Keratinocyte (primary cell): ENCODE data around the gene KDM4B. TPM values are rescaled to one million over a fixed set of nuclear protein-coding genes. Genes with fewer than 3 reads are reported as not detected.

Source experiments
- DNase-seq: peaks from one replicate; pipeline ENCODE4 v3.0.0-alpha.2; 2011; ENCODE audit warnings: low read depth, missing footprints, low spot score
- FAIRE-seq: peaks from 2 replicates; lab custom pipeline; 2011; peaks lifted over from hg19 to GRCh38; lab: Jason Lieb, UNC
- H2AFZ ChIP-seq: 2 replicates; pipeline ENCODE4 v1.6.0; 2012; ENCODE audit warnings: low read length, control low read depth, inconsistent platforms; ENCODE audit not compliant: control insufficient read depth
- H3K27ac ChIP-seq: 2 replicates; pipeline ENCODE4 v1.5.1; 2011; ENCODE audit warnings: low read length; ENCODE audit not compliant: control insufficient read depth, insufficient read depth
- H3K27me3 ChIP-seq: 3 replicates; pipeline ENCODE4 v1.6.0; 2011; ENCODE audit warnings: low read length; ENCODE audit not compliant: control insufficient read depth, insufficient read depth; ENCODE audit errors: extremely low read depth
- H3K36me3 ChIP-seq, 2 experiments: 2 replicates in 1 of 2; 3 replicates in 1 of 2; pipeline ENCODE4 v1.5.1; 2011; ENCODE audit warnings: low read length in 2 of 2, mild to moderate bottlenecking in 1 of 2; ENCODE audit not compliant: control insufficient read depth in 2 of 2, insufficient read depth in 2 of 2; ENCODE audit errors: extremely low read depth in 1 of 2
- H3K4me1 ChIP-seq: 3 replicates; pipeline ENCODE4 v1.5.1; 2011; ENCODE audit warnings: low read length; ENCODE audit not compliant: control insufficient read depth, insufficient read depth; ENCODE audit errors: extremely low read depth
- H3K4me2 ChIP-seq: 3 replicates; pipeline ENCODE4 v1.6.0; 2011; ENCODE audit warnings: low read depth, low read length; ENCODE audit not compliant: control insufficient read depth, insufficient read depth; ENCODE audit errors: extremely low read depth
- H3K4me3 ChIP-seq, 3 experiments: fragments of 200-600 bp in 1 of 3; sonication (generic) in 1 of 3; 2 replicates in 2 of 3; 3 replicates in 1 of 3; pipeline ENCODE4 v1.5.1; 2011 to 2016; ENCODE audit warnings: low read length in 3 of 3, mild to moderate bottlenecking in 3 of 3, control low read depth in 2 of 3, inconsistent platforms in 1 of 3, low read depth in 1 of 3, mixed read lengths in 1 of 3, mixed run types in 1 of 3, moderate library complexity in 1 of 3; ENCODE audit not compliant: control insufficient read depth in 2 of 3, insufficient read depth in 2 of 3; ENCODE audit errors: extremely low read depth in 1 of 3
- H3K79me2 ChIP-seq: 2 replicates; pipeline ENCODE4 v1.6.0; 2012; ENCODE audit warnings: low read length; ENCODE audit not compliant: control insufficient read depth, insufficient read depth
- H3K9ac ChIP-seq: 3 replicates; pipeline ENCODE4 v1.6.0; 2011; ENCODE audit warnings: low read length; ENCODE audit not compliant: control insufficient read depth, insufficient read depth; ENCODE audit errors: extremely low read depth
- H3K9me1 ChIP-seq: 3 replicates; pipeline ENCODE4 v1.6.0; 2011; ENCODE audit warnings: low read length; ENCODE audit not compliant: control insufficient read depth, insufficient read depth; ENCODE audit errors: extremely low read depth
- H3K9me3 ChIP-seq: 2 replicates; pipeline ENCODE4 v1.5.1; 2012; ENCODE audit warnings: low read depth, low read length; ENCODE audit not compliant: control insufficient read depth
- H4K20me1 ChIP-seq: 3 replicates; pipeline ENCODE4 v1.6.0; 2011; ENCODE audit warnings: low read length; ENCODE audit not compliant: control insufficient read depth, insufficient read depth; ENCODE audit errors: extremely low read depth
- EZH2 ChIP-seq: IDR thresholded peaks from one replicate; pipeline ENCODE4 v1.6.1; 2012; ENCODE audit warnings: inconsistent platforms, mild to moderate bottlenecking, low read length, moderate library complexity
- dilution Hi-C: fragments of 300-500 bp; cut with MboI; formaldehyde crosslinking; loops from one replicate; pipeline ENCODE4 v1.7.0; 2020; ENCODE audit warnings: low sequenced_read_pairs; ENCODE audit not compliant: extremely low pct_ligation_motif_present
- polyA plus RNA-seq, 5 experiments: library from polyadenylated mRNA; depleted of rRNA in 3 of 5; stranded (reverse) in 3 of 5; stranded (forward) in 1 of 5; unstranded in 1 of 5; fragments of >200 nt; gene quantifications; 1 replicate in 1 of 5; 2 replicates in 3 of 5; 3 replicates in 1 of 5; pipeline versions ENCODE4 v1.2.1 to v1.2.3, GENCODE V29; 2011 to 2012; ENCODE audit warnings: missing spikeins in 2 of 5, low read depth in 1 of 5, low replicate concordance in 1 of 5
- TF ChIP-seq, protein P1 (sequence below), 3 experiments: IDR thresholded peaks in 1 of 3; conservative IDR thresholded peaks in 1 of 3; optimal IDR thresholded peaks in 1 of 3; 2 replicates in 2 of 3; 3 replicates in 1 of 3; pipeline versions ENCODE3 to v1.5.1; 2011; ENCODE audit warnings: low read length in 3 of 3, mild to moderate bottlenecking in 3 of 3, moderate library complexity in 2 of 3, control low read depth in 1 of 3, inconsistent platforms in 1 of 3; ENCODE audit not compliant: insufficient read depth in 2 of 3; ENCODE audit errors: extremely low read depth in 1 of 3

Gene KDM4B
- polyA plus RNA-seq, 1 donor (not counting 4 experiments of a cell fraction or from before 2014, with no cell fraction given) = 6.2 TPM

DNA sequence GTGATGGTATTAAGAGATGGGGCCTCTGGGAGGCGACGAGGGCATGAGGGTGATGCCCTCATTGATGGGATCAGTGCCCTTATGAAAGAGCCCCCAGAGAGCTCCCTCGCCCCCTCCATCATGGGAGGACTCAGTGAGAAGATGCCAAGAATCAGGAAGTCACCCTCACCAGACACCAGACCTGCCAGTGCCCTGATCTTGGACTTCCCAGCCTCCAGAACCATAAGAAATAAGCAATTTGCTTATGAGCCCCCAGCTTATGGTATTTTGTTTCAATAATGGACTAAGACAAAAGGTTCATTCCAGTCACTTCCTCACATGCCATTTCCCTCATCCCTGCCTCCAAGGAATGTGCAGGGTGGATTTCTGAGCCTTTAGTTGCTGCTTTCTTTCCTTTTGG is 129.7 kb downstream of the KDM4B start:
- dilution Hi-C loops = no loop called here
- H3K36me3 ChIP-seq = peaks cover 0 to 7% of the 10 kb centered on the region in 2 experiments
- no peak for TF ChIP-seq EZH2
- TF ChIP-seq, protein P1, sequence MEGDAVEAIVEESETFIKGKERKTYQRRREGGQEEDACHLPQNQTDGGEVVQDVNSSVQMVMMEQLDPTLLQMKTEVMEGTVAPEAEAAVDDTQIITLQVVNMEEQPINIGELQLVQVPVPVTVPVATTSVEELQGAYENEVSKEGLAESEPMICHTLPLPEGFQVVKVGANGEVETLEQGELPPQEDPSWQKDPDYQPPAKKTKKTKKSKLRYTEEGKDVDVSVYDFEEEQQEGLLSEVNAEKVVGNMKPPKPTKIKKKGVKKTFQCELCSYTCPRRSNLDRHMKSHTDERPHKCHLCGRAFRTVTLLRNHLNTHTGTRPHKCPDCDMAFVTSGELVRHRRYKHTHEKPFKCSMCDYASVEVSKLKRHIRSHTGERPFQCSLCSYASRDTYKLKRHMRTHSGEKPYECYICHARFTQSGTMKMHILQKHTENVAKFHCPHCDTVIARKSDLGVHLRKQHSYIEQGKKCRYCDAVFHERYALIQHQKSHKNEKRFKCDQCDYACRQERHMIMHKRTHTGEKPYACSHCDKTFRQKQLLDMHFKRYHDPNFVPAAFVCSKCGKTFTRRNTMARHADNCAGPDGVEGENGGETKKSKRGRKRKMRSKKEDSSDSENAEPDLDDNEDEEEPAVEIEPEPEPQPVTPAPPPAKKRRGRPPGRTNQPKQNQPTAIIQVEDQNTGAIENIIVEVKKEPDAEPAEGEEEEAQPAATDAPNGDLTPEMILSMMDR (optimal IDR thresholded peaks at IDR 0.05 in 1 of 3, IDR thresholded peaks at IDR 0.05 in 1 of 3, conservative IDR thresholded peaks at IDR 0.05 in 1 of 3; ENCODE audit: extremely low read depth in 1 of 3, insufficient read depth in 2 of 3, low read length in 3 of 3) = no peak

DNA sequence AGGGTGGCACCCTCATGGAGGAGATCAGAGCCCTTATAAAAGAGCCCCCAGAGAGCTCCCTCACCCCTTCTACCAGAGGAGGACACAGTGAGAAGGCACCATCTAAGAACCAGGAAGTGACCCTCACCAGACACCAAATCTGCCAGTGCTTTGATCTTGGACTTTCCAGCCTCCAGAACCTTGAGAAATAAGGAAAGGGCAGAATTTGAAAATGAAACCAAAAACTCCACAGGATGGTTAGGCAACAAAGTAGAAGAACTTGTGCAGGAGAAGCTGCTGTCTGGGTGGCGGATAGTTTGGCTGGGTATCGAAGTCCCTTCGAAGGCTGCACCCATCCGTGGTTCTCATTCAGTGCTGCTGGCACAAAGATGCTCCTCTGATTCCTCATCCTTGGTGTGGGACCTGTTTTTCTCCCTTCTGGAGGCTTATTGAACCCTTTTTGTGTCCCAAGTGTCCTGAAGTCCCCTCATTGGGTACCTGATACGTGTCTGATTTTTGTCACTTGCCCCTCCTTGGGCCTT is 130.8 kb downstream of the KDM4B start:
- no peak overlapping the region for H3K27ac ChIP-seq
- H3K9me3 ChIP-seq = peaks cover 6% of the 10 kb centered on the region
- no peaks in the 10 kb centered on the region for H4K20me1 ChIP-seq
- peaks cover 0 to 10% of the 10 kb centered on the region in 2 experiments for H3K36me3 ChIP-seq
- no peaks in the 10 kb centered on the region for H3K27me3 ChIP-seq
- dilution Hi-C loops = no loop called here
- H3K9me1 ChIP-seq = no peaks in the 10 kb centered on the region
- H3K4me3 ChIP-seq = no peak overlapping the region
- no peak for FAIRE-seq
- H3K4me2 ChIP-seq = no peak overlapping the region
- TF ChIP-seq, protein P1 (optimal IDR thresholded peaks at IDR 0.05 in 1 of 3, IDR thresholded peaks at IDR 0.05 in 1 of 3, conservative IDR thresholded peaks at IDR 0.05 in 1 of 3; ENCODE audit: extremely low read depth in 1 of 3, insufficient read depth in 2 of 3, low read length in 3 of 3) = no peak
- TF ChIP-seq EZH2 = no peak
- H3K79me2 ChIP-seq = no peaks in the 10 kb centered on the region
- no peak for DNase-seq
- no peak overlapping the region for H2AFZ ChIP-seq
- peaks cover 5% of the 10 kb centered on the region for H3K4me1 ChIP-seq
- no peak overlapping the region for H3K9ac ChIP-seq

More for the DNA sequence above, 129.7 kb downstream of the KDM4B start:
- Histone ChIP-seq H3K9me1 (no peaks in the 10 kb centered on the region), H2AFZ (no peak overlapping the region), H4K20me1 (no peaks in the 10 kb centered on the region), H3K9me3 (peaks cover 6% of the 10 kb centered on the region), H3K4me3 (no peak overlapping the region), H3K27ac (no peak overlapping the region), H3K79me2 (no peaks in the 10 kb centered on the region), H3K27me3 (no peaks in the 10 kb centered on the region), H3K4me2 (no peak overlapping the region), H3K4me1 (peaks cover 5% of the 10 kb centered on the region), H3K9ac (no peak overlapping the region)
- DNase-seq (no peak), FAIRE-seq (no peak)
